Left lobe of liver (tissue), 2 donors: Measurements from ENCODE around the gene SOAT1. TPM values are rescaled to one million over a fixed set of nuclear protein-coding genes. Genes with fewer than 3 reads are reported as not detected.
"Not testable (repeated sequence)": the region's sequence is repeated elsewhere in the genome, so short reads cannot be mapped to it uniquely, and the experiment has no call there.

Experiments used
- ATAC-seq: fragments of 200-7000 bp; cut with Tn5 transposase; one replicate; pipeline ENCODE4 v1.9.1; 2020; ENCODE audit warnings: mild to moderate bottlenecking, moderate library complexity
- DNase-seq: peaks from one replicate; pipeline ENCODE4 v3.0.0-alpha.2; 2020; ENCODE audit warnings: low spot score
- total RNA-seq: library from RNA; stranded (reverse); gene quantifications from one replicate; pipeline ENCODE4 v1.2.1, GENCODE V29; 2021
- donor health status: DM: no; HTN: no; CAD: no; lungs with moderate emphysema.
- donor health status: DM: no; HTN: yes; CAD: no.

Gene SOAT1
- total RNA-seq, result 13.9 TPM

DNA sequence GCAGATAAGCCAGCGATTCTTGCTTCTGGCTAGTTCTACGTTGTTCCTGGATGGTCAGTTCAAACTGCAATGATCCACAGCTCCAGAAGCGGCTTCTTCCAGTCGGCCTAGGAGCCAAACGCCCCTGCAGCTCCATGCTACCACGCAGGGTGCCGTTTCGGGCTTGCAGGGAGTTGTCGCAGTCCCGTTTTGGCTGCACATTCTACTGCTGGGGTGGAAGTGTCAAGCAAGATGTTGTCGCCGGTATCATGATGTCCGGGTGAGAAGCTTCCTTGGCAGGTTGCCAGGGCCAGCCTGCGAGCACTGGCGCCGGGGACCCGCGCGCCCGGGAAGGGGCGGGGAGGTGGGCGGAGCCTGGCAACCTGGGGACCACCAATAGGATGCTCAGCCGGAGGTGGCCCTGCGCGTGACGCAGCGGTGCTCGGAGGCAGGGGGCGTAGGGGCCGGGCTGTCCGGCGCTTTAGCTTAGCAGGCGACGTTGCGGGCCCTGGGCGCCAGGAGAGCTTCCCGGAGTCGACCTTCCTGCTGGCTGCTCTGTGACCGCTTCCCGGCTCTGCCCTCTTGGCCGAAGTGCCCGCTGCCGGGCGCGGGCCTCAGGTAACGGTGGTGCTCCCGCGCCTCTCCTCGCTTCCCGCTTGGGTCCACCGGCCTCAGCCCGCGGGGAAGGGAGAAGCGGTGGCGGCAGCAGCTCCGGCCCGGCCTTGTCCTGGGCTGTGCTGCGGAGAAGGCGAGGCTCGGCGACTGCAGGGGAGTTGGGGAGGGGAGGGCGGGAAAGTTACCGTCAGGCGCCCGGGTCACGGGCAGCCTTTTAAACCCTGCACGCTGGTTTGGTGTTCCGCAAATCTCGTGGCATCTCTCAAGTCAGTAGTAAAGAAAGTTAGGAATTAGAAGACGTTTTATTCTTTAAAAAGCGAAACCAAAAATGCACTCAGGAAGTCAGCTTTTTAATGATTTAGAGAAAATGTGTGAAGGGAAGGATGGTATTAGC is at the start of gene SOAT1:
SOAT1 (plus strand) TSS at position 458 of the 988 bp plus-strand sequence. CDS start 8,888 bp downstream, outside the sequence.
- ATAC-seq (peak; percentile 96), DNase-seq (peak; percentile 99)

DNA sequence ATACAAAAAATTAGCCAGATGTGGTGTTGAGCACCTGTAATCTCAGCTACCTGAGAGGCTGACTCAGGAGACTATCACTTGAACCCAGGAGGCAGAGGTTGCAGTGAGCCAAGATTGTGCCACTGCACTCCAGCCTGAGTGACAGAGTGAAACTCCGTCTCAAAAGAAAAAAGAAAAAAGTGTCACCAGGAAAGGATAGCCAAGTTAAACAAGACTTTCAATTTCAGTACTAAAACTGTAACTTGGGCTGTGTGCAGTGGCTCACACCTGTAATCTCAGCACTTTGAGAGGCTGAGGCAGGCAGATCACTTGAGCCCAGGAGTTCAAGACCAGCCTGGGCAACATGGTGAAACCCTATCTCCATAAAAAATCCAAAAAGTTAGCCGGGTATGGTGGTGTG is 48.2 kb upstream of the SOAT1 start:
- not testable (repeated sequence) for ATAC-seq

DNA sequence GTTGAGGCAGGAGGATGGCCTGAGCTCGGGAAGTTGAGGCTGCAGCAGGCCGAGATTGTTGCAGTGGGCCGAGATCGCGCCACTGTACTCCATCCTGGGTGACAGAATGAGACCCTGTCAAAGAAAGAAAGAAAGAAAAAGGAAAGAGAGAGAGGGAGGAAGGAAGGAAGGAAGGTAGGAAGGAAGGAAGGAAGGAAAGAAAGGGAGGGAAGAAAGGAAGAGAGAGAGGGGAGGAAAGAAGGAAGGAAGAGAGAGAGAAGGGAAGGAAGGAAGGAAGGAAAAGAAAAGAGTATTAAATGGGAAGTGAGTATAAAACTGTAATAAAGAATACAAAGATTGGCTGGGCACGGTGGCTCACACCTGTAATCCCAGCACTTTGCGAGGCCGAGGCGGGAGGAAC is 45.7 kb upstream of the SOAT1 start:
- ATAC-seq, result no peak
- no peak for DNase-seq

More for the DNA sequence above, 48.2 kb upstream of the SOAT1 start:
- not testable (repeated sequence) for DNase-seq

DNA sequence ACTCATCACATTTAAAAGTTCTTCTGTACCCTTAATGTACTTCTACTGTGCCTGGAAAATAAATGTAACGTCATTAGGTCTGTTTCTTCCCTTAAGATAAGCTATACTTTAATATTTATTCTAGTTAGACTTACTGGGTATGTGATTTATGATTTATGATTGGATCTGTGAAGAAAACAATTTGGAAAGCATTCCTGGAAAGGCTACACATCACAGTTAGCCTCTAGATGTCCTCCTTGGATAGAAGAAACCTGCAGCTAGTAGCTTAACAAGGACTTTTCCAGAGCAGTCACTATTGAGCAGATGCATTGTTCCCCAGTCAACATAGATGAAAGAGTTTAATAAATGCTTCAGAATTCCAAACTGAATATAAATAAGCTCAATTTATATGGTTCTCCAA is 41.9 kb upstream of the SOAT1 start:
- no peak for DNase-seq
- ATAC-seq, result peak; percentile 95

DNA sequence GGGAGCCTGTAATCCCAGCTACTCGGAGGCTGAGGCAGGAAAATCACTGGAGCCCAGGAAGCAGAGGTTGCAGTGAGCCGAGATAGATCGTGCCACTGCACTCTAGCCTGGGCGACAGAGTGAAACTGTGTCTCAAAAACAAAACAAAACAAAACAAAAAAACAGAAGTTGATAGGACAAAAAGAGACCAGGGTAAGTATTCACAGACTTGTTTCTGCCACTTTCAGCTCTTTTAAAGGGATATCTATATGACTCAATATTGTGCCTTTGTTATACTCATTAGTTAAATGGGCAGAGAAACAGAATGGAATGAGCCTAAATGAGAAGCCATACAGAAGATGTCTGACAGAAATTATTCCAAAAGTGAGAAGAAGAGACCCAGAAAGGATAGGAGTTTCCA is 41.0 kb upstream of the SOAT1 start:
- no peak for ATAC-seq
- no peak for DNase-seq

DNA sequence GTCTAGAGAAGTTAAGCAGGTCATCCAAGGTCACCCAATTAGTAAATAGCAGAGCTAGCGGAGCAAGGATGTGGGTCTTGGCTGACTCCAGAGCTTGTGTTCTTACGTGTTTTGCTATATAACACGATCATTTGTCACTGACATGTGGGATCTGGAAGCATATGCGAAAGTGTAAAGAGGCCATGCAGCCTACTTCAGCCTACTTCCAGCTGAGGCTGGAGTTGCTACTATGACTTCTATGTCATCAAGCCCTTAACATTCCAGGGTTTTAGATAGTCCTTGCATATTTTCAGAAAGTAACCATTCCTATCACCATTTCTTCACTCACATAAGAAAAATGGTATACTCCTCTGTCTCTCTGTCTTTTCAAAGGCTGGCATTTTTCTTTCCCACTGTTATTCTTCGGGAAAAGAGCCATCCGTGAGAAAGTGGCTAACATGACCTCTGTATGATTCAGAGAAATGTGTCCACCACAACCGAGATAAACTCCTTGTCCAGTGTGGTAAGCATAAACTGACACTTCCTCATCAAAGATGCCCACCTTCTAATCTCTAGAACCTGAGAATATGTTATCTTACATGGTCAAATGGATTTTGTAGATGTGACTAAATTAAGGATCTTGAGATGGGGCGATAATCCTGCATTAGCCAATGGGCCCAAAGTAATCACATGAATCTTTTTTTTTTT is 40.2 kb upstream of the SOAT1 start:
- DNase-seq (no peak), ATAC-seq (no peak)

DNA sequence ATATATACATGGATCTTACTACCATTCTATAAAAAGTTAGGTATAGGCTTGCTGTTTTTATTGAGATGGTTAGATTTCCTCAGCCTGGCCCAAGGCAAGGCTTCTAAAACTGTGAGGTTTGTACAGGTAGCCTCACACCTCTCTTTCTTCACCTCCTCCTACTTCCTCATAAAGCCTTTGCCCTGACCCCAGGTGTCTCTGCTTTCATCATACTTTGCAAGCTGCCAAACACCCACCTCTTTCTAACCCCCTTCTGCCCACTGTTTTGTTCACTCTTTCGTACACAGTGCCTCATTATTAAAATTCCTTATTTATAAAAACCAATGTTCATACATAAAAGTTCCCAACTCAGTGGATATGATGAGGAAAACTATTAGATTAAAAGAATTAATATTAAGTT is 31.4 kb upstream of the SOAT1 start:
- ATAC-seq (no peak), DNase-seq (no peak)

DNA sequence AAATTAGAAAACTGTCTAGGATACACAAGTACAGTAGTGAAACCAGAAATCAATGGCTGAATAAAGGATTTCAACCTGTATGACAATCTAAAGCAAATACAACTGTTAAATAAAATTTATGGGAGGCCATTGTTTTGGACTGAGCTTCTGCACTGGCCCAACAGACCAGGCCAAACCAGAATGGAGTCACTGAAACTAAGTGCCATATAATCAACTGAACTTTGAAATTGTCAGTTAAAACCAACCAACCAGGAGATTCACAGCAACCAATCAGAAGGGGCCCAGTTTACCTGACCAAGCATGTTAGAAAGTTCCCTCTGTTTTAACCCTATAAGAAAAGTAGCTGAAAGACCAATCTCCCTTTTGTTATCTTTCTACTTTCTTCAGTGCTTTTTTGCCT is 30.5 kb upstream of the SOAT1 start:
- ATAC-seq (no peak), DNase-seq (no peak)

DNA sequence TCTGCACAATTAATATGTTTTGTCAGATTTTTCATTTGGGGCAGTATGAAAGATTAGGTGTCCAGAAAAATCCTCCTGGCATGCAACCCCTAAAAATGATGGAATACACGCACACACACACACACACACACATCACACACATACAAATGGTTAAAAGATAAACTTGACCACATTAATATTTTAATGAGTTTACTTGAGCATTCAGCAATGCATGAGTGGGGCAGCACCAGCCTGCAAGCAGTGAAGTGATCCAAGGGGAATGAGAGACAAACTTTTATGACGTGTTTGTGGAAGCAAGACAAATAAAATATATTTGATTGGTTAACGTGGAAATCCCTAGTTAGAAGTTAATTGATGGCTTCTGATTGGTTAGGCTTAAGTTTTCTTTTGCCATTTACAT is 29.1 kb upstream of the SOAT1 start:
- DNase-seq (no peak), ATAC-seq (no peak)

DNA sequence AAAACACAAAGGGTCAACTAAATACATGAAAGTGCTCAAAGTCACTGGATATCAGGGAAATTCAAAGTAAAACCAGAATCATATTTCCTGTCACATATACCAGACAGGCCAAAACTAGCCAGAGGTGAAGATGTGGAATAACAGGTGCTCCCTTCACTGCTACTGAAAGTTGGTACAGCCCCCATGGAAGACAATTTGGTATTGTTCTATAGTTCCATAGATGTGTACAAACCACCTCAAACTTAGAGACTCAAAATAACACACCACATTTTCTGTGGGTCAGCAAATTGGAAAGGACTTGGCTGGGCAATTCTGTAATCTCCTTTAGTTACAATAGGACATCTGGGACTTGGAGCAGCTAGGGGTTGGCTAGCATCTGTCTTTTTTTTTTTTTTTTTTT is 24.5 kb upstream of the SOAT1 start:
- DNase-seq (no peak), ATAC-seq (no peak)

DNA sequence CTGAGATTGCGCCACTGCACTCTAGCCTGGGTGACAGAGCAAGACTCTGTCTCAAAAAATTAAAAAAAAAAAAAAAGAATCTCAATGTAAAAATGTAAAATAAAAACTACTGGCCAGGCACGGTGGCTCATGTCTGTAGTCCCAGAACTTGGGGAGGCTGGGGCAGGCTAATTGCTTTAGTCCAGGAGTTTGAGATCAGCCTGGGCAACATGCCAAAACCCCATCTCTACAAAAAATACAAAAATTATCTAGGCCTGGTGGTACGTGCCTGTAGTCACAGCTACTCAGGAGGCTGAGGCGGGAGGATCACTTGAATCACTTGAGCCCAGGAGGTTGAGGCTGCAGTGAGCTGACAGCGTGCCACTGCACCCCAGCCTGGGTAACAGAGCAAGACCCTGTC is 19.2 kb upstream of the SOAT1 start:
- ATAC-seq, DNase-seq: not testable (repeated sequence)

DNA sequence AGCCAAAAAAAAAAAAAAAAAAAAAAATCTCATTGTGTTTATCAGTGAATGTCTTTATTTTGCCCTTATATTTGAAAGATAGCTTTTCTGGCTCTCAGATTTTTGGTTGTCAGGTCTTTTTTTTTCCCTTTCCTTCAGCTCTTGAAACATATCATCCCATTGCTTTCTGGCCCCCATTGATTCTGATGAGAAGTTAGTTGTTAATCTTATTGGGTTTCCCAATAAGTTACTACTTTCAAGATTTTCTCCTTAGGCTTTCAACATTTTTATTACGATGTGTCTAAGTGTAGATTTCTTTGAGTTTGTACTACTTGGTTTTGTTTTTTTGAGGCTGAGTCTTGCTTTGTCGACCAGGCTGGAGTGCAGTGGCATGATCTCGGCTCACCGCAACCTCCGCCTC is 14.7 kb upstream of the SOAT1 start:
- DNase-seq, result no peak
- no peak for ATAC-seq

DNA sequence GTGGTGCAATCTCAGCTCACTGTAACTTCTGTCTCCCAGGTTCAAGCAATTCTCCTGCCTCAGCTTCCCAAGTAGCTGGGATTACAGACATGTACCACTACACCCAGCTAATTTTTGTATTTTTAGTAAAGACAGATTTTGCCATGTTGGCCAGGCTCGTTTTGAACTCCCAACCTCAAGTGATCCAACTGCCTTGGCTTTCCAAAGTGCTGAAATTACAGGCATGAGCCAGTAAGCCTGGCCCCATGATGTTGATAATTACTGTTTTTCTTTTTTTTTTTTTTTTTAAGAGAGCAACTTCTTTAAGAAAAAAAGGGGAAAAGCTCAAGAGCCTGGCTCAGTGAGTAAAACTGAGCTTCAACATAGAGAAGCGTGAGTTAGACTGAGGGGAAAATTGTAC is 9.6 kb upstream of the SOAT1 start:
- DNase-seq, result no peak
- no peak for ATAC-seq

DNA sequence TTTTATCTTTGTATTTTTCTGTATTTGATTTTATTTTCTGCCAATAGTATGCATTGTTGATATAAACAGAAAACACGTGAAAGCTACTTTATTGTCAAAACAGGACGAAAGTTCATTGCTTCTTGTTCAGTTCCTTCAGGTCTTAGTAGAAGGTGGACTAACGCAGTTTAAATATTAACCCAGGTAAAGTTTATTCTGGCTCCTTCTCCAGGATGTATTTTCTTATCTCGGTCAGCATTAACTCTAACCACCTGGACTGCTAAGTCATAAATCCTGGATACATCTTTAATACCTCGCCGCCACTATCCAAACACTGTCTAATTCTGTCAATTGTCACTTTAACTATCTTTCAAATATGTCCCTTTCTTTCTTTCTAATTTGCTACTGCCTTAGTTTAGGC is 5.7 kb upstream of the SOAT1 start:
- DNase-seq (no peak), ATAC-seq (peak; percentile 88)

DNA sequence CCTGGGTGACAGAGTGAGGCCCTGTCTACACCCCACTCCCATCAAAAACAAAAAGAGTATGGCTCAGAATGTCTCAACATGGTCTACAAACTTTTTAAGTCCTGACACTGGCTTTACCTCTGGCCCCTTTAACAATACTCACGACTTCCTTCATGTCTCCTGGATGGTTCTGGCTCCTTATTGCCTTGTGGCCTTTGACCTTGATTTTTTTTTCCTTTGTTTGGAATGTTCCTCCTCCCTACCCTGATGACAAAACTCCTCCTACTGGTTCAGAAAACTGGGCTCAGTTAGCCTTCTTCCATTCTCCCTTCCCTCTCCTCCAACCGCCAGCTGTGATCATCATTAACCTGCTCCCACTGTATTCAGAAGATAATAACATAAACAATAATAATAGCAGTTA is 4.6 kb upstream of the SOAT1 start:
- ATAC-seq, result no peak
- DNase-seq, result no peak

DNA sequence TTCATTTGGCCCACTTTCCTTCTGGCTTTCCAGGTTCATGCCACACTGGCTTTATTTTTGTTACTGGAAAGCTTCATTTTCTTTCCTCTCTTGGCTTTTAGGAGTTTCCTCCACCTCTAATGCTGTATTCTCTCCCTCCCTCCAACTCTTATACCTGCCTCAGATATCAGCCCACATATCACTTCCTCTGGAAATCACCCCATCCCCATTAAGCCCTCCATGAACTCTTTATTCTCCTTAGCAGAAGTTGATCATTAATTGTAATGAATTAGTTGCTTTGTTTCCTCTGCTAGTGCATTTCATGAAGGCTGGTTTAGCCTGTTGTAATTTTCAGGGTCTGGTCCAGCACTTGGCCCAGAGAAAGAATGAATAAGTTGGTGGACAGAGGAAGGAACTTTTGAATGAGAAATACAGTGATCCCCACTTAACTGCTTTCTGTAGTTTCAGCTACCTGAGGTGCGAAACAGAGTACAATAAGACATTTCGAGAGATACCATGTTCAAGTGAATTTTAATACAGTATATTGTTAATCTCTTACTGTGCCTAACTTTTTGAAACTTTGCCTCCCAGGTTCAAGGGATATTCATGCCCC is 1.7 kb downstream of the SOAT1 start:
- no peak for ATAC-seq
- no peak for DNase-seq

DNA sequence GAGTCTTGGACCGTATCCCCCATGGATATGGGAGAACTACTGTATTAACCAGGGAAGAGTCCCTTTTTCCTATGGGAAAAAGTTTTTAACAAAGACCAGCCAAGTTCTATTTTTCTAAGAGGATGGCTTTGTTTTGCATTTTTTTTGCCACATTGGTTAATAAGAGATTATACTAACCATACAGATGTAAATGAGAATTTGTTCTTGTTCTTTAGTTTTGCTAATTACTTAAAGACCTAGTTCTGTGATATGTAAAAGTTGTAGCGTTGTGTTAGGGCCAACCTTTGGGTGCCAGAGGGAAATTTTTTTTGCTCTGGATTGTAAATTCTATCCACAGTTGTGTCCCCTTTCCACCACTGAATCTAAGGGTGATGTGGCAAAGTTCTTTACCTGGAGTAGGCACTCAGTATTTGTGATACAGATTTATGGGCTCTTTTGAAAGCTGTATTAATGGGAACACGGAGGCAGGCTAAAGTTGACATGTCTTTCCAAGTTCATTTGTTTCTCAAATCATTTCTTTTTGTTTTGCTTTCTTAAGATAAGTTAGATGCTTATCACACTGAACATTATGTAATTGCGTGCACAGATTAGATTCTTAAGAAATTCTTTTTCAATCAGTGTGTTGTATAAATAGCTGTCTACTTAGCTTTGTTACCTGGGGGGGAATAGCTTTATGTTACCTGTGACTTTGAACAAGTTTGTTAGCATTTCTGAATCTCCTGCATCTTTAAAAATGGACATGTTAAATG is 2.9 kb downstream of the SOAT1 start:
- DNase-seq (no peak), ATAC-seq (no peak)

DNA sequence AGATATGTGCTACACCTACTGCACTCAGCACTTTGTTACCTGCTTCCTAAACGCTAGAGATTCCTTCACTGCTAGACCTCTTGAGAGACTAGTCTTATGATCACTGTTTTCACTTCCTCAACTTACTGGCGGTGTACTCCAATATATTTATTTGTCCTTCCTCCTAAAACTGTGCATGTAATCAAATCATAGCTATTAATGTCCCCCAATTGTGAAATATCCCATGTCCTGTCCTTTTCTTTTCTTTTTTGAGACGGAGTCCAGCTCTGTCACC is 3.4 kb downstream of the SOAT1 start:
- DNase-seq (no peak), ATAC-seq (no peak)

DNA sequence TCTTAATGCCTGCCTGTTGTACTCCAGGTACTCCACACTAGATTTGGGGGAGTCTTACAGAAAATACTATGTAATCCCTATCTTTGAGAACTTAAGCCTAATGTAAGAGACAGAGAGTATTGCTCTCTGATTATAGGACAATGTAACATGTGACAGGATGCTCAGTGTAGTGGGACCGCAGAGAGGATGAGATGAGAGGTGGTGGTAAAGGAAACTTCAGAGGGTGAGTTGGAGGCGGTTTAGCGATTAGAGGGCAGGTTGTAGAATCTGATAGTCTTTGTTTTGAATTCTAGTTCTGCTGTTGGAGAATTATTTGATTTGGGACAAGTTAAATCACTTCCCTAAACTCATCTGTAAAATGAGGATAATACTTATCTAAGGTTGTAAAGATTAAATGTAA is 5.4 kb downstream of the SOAT1 start:
- ATAC-seq (peak; percentile 24), DNase-seq (no peak)

DNA sequence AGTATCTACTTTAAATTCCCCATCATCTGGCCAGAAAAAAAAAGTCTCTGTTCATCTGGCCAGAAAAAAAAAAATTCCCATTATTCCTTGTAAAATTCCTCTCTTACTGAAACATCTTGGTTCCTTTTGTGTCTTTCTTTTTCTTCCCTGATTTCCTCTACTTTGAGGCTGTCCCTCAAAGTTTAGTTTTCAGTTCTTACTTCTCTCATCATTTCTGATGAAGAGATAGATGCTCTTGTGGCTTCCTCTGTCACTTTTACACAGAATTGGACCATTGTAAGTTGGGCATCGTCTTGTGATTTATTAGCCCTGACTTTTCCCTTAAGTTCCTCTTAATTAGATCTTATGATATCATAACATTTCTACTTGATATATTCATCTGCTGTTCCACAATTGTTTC is 6.5 kb downstream of the SOAT1 start:
- no peak for DNase-seq
- ATAC-seq, result no peak

DNA sequence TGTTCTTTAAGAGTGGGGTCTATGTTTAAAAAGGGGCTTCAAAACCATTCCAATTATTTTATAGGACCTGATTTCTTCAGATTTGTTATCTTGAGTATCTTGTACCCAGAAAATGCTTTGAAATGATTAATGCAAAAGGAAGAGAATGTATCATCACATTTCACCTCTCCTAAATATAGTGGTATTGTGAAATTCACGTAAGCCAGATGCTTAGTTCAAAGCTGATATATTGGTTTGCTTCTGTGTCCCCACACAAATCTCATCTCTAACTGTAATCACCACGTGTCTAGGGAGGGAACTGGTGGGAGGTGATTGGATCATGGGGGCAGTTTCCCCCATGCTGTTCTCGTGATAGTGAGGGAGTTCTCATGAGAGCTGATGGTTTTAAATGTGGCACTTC is 8.5 kb downstream of the SOAT1 start:
- no peak for DNase-seq

More for the DNA sequence above, 8.5 kb downstream of the SOAT1 start:
- ATAC-seq, result no peak
